Sciatic nerve (tissue), 2 donors: ENCODE results near the gene MAMSTR. TPM values are rescaled to one million over a fixed set of nuclear protein-coding genes. Genes with fewer than 3 reads are reported as not detected.
A peak's percentile ranks its signal among the peaks of the same experiment; 100 is the strongest.
"Not testable (repeated sequence)": the region's sequence is repeated elsewhere in the genome, so short reads cannot be mapped to it uniquely, and the experiment has no call there.

Experiments
- ATAC-seq: fragments of 200-7000 bp; cut with Tn5 transposase; one replicate; pipeline ENCODE4 v1.9.1; 2020; ENCODE audit warnings: mild to moderate bottlenecking, moderate library complexity
- DNase-seq: peaks from one replicate; pipeline ENCODE4 v3.0.0-alpha.2; 2020; ENCODE audit warnings: low spot score
- intact Hi-C: fragments of 100-400 bp; cut with DNase I; formaldehyde crosslinking; loops from one replicate; pipeline ENCODE4 v1.14.2; 2022
- total RNA-seq: library from RNA; stranded (reverse); fragmentation: NEBNext Ultra II Directional; extraction: Animal tissue kit (Norgen Biotek cat#: 25700); gene quantifications from one replicate; pipeline ENCODE4 v1.2.1, GENCODE V29; 2021
- donor health status: DM: no; HTN: no; CAD: no.
- donor health status: DM: no; HTN: no; CAD: no.

MAMSTR gene
- total RNA-seq, 1 donor from 2014 or later = 5.8 TPM

DNA sequence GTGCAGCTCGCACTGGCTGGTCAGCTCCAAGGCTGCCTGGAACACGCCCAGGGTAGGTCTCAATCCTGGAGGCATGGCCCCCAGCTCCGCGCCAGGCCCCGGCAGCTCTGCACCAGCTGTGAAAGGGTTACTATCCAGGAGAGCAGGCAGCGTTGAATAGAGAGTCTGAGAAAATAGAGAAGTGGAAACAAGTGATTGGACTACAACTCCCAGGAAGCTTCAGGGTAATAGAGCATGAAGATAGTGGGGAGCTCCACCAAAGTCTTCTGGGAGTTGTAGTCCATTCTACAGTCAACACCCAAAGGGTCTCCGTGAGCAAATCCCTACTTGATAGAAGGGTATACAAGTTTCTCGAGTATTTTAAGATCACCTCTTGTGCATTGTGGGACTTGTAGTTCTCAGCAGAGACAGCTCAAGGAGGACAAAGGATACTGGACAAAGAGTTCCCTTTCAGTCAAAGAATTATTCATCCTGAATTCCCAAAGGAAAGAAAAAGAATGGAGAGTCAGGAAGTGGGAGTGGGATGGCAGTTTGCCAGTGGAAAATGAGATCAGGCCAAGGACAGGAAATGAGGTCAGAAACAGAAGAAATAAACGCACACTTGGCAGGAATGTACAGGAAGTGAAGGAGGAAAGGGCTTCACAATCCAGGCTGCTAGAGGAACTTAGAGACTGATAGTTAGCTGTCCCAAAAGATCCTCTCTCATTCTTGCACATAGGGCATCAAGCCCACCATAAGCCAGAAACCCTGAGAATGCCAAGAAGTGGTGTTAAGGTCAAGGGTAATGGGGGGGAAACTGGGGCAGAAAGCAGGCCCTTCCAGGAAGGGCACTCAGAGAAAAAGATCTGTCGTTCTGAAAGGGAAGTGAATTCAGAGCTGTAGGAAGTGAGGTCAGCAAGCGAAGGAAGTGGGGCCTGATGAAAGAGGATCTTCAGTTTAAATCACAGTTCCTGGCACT lies 5.5 kb upstream of the MAMSTR start:
- peak; percentile 30 for ATAC-seq
- peak; percentile 80 for DNase-seq
- intact Hi-C loops = no loop called here

DNA sequence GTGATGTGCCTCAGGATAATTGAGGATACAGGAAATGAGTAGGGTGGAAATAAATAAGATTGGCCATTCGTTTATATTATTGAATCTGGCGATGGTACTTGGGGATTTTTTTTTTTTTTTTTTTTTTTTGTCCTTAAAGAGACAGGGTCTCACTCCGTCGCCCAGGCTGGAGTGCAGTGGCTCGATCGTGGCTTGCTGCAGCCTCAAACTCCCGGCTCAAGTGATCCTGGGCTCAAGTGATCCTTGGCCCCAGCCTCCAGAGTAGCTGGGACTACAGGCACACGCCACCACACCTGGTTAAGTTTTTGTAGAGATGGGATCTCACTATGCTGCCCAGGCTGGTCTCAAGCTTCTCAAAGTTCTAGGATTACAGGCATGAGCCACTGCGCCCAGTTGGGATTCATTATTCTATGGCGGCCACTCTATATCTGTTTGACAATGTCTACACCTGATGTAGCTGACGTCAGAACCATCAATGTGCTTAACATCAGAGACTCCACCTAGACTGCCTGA lies 2.7 kb upstream of the MAMSTR start:
- intact Hi-C loops = no loop called here
- no peak for DNase-seq
- ATAC-seq = no peak

DNA sequence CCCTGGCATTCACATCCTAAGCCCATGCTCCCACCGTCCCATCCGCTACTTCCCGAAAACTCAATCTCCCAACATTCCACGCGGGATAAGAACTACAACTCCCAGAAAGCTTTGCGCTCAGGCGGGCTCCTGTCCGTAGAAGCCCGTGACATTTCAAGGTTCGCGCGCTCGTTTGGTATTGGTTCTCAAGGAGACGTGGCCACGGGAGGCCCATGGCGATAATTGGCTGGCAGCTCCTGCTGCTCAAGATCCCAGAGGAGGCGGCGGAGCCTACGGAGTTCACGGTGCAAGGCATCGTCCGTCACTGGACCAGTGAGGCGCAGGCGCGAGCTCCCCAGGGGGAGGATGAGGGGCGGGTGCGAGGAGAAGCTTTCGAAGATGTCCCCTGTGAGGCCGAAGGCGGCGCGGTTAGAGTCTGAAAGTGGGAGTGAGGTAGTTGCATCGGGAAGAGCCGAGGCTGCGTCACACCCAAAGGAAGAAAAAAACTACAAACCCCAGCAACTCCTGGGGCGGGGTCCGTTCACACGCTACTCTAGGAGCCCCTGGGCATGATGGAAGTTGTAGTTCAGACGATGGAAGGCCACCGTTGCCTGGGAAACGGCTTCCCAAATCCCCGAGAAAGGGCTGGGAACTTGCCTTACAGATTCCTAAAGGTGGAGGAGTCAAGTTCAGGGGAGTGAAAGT lies 1.2 kb upstream of the MAMSTR start:
- DNase-seq = peak; percentile 99
- intact Hi-C loops = no loop called here

GRCh38 chr19:48720251-48720612 lies 707 bp upstream of the MAMSTR start:
- ATAC-seq = peak; percentile 0
- DNase-seq = no peak
- intact Hi-C loops = no loop called here

More for the DNA sequence above, 1.2 kb upstream of the MAMSTR start:
- ATAC-seq = peak; percentile 92

GRCh38 chr19:48718711-48719231 lies 754 bp downstream of the MAMSTR start:
- intact Hi-C loops = no loop called here
- ATAC-seq = no peak
- DNase-seq = no peak

DNA sequence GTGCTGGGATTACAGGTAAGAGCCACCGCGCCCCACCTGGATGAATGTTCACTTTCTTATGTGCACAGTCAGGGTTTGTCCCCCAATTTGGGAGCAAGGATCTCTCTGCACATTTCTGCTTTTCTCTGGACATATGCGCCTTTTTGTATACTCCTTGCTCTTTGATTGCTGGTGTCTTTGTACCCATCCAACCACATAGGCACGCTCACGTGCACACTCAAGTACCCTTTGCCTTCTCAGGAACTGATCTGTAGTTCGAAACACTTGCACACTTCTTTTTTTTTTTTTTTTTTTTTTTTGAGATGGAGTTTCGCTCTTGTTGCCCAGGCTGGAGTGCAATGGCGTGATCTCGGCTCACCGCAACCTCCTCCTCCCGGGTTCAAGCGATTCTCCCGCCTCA lies 1.4 kb downstream of the MAMSTR start:
- ATAC-seq, DNase-seq, intact Hi-C loops: not testable (repeated sequence)

DNA sequence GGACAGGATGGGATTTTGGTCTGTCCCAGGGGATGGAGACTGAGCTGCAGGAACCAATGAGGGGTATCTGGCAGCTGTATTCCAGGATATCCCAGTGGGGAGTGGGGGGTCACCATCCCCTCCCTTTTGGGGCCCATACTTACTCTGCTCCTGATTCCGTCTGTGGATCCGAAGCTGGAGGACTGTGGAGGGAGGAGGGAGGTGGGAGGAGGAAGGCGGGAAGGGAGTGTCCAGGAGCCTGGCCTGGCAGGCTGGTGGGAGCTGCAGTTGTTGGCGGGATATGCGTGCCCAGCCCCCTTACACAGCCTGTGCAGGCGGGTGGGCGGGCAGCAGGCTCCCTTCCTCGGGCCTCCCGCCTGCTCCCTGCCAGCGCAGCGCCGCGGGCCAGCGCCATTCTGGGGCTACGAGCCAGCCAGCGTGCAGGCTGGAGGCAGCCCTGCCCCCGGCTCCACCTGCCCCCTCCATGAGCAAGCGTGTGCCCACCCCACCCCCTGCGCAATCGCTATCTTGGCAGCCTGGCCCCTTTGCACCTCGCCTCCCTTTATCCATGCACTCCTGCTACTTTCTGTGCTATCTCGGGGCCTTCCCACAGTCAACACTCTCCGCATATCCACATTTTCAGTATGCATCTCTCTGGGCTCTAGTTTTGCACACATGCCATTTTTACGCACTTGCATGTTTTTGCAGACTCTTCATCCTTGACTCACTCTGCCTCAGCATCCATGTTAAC lies 2.8 kb downstream of the MAMSTR start:
- ATAC-seq (peak; percentile 0), DNase-seq (peak; percentile 77)
- intact Hi-C loops = no loop called here

GRCh38 chr19:48715681-48716171 lies 3.8 kb downstream of the MAMSTR start:
- intact Hi-C loops = no loop called here
- DNase-seq (no peak), ATAC-seq (peak; percentile 3)

DNA sequence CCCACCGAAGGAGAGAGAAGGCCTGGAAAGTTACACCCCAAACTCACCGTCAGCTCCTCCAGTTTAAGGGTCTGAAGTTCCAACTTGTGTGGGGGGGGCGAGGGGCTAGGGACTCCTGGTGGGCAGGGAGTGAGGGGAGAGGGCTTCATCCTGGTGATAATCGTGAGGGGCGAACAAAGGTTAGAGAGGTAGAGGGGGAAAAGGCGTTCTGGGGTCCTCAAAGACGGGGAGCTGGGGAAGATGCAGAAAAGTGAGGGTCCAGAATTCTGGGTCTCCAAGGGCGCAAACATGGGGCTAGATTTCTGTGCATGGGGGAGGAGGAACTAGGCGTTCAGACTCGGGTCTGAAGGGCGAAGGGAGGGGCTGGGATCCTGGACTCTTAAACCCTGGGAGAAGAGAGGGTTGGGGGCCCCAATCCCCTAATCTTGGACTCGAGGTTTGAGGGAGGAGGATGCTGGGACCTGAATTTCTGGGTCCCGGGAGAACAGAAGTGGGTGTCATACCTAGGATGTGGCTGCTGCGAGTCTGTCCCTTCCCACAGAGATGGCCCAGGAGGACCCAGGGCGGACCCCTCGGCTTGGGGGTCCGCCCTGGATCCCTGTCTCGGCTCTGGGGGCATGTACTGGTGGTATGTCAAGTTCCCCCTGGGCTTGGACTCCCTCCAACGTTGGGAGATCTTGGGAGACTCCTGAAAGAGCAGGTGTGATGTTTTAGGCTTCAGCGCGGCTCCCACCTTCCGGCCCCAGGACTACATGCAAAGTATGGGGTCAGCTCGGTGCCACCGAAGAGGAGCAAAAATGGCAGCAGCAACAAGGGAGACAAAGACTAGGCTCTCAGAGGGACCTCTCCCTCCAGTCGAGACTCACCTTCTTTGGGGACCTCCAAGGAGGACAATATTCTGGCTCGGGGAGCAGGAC lies 4.5 kb downstream of the MAMSTR start:
- DNase-seq (peak; percentile 69), ATAC-seq (no peak)
- intact Hi-C loops = no loop called here

- intact Hi-C loops = no loop called here
- ATAC-seq = peak; percentile 92
- DNase-seq = peak; percentile 99
Measured at GRCh38 chr19:48713864-48714755, 5.4 kb downstream of the MAMSTR start.

GRCh38 chr19:48713041-48713863 lies 6.3 kb downstream of the MAMSTR start:
- ATAC-seq (no peak), DNase-seq (no peak)
- intact Hi-C loops = no loop called here

GRCh38 chr19:48711106-48711662 lies 8.3 kb downstream of the MAMSTR start:
- ATAC-seq (no peak), DNase-seq (no peak)
- intact Hi-C loops = no loop called here

- ATAC-seq = no peak
- no peak for DNase-seq
- intact Hi-C loops = no loop called here
Measured at GRCh38 chr19:48708471-48708870, 11.1 kb downstream of the MAMSTR start.

DNA sequence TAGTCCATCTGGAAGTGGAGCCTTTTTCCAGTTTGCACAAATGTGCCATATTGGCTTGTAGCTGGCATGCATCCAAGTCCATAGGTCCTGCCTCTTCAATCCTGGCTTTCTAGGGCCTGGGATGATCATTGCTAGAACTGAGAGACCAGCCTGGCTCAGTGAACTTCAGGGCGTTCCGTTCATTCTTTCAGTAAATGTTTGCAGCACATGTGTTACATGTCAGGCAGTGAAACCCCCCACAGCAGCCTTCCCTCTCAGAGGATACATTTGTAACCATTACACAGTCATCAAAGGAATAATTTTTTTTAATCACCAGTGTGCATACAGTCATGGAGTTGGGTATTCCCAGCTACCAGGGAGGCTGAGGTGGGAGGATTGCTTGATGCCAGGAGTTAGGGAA lies 14.1 kb downstream of the MAMSTR start:
- DNase-seq = no peak
- intact Hi-C loops = no loop called here
- no peak for ATAC-seq

GRCh38 chr19:48703316-48703715 lies 16.2 kb downstream of the MAMSTR start:
- intact Hi-C loops = no loop called here
- ATAC-seq (no peak), DNase-seq (no peak)

DNA sequence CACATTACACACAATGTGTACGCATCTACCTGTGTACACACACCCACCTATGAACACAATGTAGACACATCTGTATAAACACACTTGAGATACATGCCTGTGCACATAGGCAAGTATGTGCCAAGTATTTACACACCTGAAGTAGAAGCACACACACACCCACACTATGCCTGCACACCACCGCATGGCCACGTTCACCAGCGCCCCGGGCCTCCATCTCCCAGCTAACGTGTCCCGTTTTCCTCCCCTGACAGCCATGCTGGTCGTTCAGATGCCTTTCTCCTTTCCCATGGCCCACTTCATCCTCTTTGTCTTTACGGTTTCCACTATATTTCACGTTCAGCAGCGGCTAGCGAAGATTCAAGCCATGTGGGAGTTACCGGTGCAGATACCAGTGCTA lies 16.8 kb downstream of the MAMSTR start:
- ATAC-seq (no peak), DNase-seq (no peak)
- intact Hi-C loops = no loop called here
